SH-SY5Y (cell line): ENCODE results near the gene DCP1A.

Experiments used
- GATA2 ChIP-seq: IDR thresholded peaks from 2 replicates; pipeline ENCODE4 v1.6.1; 2011; ENCODE audit warnings: mild to moderate bottlenecking, low read depth, low read length
- GATA3 ChIP-seq: IDR thresholded peaks from 2 replicates; pipeline ENCODE4 v1.6.1; 2011; ENCODE audit warnings: low read depth, mild to moderate bottlenecking, low read length, moderate library complexity

DNA sequence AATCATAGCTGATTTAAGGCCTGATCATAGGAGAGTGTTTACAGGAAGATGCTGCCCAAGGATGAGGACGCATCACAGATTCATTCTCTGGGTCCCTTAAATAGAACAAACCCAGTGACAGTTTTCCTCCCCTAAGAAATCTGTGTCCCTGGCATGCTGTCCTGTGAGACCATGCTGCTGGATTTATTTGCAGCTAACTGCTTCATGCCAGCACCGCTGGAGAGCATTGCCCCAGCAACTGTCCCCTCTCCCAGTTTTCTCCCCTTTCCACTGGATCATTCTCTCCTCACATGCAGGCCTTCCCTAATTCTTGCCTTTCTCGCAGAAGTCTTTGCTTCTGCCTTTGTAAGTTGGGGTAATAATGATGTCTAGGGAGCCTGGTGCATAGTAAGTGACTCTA, 29.3 kb upstream of the DCP1A start:
- TF ChIP-seq GATA3 (no peak), GATA2 (no peak)
